Upper lobe of left lung (tissue), 6 donors: Measurements from ENCODE around the gene NBDY. TPM values are rescaled to one million over a fixed set of nuclear protein-coding genes. Genes with fewer than 3 reads are reported as not detected.

ENCODE experiments used
- ATAC-seq, 2 donors: fragments of 200-7000 bp; cut with Tn5 transposase; one replicate each; pipeline ENCODE4 v1.9.1; 2022; ENCODE audit warnings: mild to moderate bottlenecking in 2 of 2, moderate library complexity in 2 of 2; ENCODE audit not compliant: low FRiP score in 2 of 2
- DNase-seq, 2 donors: peaks; one replicate each; pipeline ENCODE4 v3.0.0-alpha.2; 2019 to 2020
- H3K27ac ChIP-seq, 4 donors: fragments of 200-600 bp; sonication (generic); one replicate each; pipeline ENCODE4 v1.5.1; 2016 to 2019
- H3K27me3 ChIP-seq, 4 donors: fragments of 200-600 bp; sonication (generic); one replicate each; pipeline ENCODE4 v1.5.1; 2017 to 2019
- H3K36me3 ChIP-seq, 4 donors: fragments of 200-600 bp; sonication (generic); one replicate each; pipeline ENCODE4 v1.5.1; 2016 to 2019
- H3K4me1 ChIP-seq, 4 donors: fragments of 200-600 bp; sonication (generic); one replicate each; pipeline ENCODE4 v1.5.1; 2018 to 2019
- H3K4me3 ChIP-seq, 4 donors: fragments of 200-600 bp; sonication (generic); one replicate each; pipeline ENCODE4 v1.5.1; 2017 to 2019; ENCODE audit warnings: mild to moderate bottlenecking in 2 of 4, moderate library complexity in 1 of 4
- H3K9me3 ChIP-seq, 4 donors: fragments of 200-600 bp; sonication (generic); one replicate each; pipeline ENCODE4 v1.5.1; 2018 to 2019
- EP300 ChIP-seq, 4 donors: sonication (generic); formaldehyde crosslinking; IDR thresholded peaks; one replicate each; pipeline ENCODE4 v1.5.1; 2017; ENCODE audit warnings: antibody characterized with exemption in 4 of 4, control low read depth in 2 of 4
- POLR2A ChIP-seq, 4 donors: fragments of 450-650 bp; IDR thresholded peaks; one replicate each; pipeline ENCODE4 v1.5.1; 2016 to 2017; ENCODE audit warnings: antibody characterized with exemption in 4 of 4, mild to moderate bottlenecking in 2 of 4
- POLR2AphosphoS5 ChIP-seq, 2 donors: sonication (generic); formaldehyde crosslinking; IDR thresholded peaks; one replicate each; pipeline ENCODE4 v1.5.1; 2017; ENCODE audit warnings: antibody characterized with exemption in 2 of 2
- WGBS, 2 donors: methylation state at CpG; one replicate each; pipeline ENCODE4 v1.1.5; 2017 to 2018; 5-methylcytosine and 5-hydroxymethylcytosine counted together
- total RNA-seq, 6 donors: library from RNA; depleted of rRNA in 4 of 6; stranded (reverse); fragments of >200 nt in 4 of 6; gene quantifications; one replicate each; pipeline versions ENCODE4 v1.1.0 to v1.2.1, GENCODE V29; 2016 to 2021
- TF ChIP-seq, protein P1 (sequence below), 6 experiments: fragments of 450-650 bp in 4 of 6; fragments of 200-600 bp in 2 of 6; sonication (generic) in 2 of 6; IDR thresholded peaks; one replicate each; pipeline ENCODE4 v1.5.1; 2016 to 2019; ENCODE audit warnings: antibody characterized with exemption in 6 of 6
- donor health status: DM: no; HTN: no; CAD: no; lungs with moderate emphysema.
- donor health status: DM: no; HTN: yes; CAD: no; lungs with severe emphysema.

NBDY gene
- total RNA-seq, 6 donors from 2014 or later, result 9.4 to 34.2 (median 14.4) TPM

DNA sequence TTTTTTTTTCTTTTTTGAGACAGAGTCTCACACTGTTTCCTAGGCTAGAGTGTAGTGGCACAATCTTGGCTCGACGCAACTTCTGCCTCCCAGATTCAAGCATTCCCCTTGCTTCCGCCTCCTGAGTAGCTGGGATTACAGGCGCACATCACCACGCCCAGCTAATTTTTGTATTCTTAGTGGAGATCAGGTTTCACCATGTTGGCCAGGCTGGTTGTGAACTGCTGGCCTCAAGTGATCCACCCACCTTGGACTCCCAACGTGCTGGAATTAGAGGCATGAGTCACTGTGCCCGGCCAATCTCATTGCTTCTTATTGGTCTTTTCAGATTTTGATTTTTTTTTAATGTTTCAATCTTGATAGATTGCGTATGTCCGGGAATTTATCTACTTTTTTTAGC is 124.4 kb downstream of the NBDY start:
- DNase-seq (no peak), ATAC-seq (no peak)
- H3K27ac ChIP-seq, result no peak overlapping the region
- TF ChIP-seq EP300 (IDR thresholded peaks at IDR 0.05) (no peak), POLR2AphosphoS5 (IDR thresholded peaks at IDR 0.05) (no peak)
- TF ChIP-seq, protein P1, sequence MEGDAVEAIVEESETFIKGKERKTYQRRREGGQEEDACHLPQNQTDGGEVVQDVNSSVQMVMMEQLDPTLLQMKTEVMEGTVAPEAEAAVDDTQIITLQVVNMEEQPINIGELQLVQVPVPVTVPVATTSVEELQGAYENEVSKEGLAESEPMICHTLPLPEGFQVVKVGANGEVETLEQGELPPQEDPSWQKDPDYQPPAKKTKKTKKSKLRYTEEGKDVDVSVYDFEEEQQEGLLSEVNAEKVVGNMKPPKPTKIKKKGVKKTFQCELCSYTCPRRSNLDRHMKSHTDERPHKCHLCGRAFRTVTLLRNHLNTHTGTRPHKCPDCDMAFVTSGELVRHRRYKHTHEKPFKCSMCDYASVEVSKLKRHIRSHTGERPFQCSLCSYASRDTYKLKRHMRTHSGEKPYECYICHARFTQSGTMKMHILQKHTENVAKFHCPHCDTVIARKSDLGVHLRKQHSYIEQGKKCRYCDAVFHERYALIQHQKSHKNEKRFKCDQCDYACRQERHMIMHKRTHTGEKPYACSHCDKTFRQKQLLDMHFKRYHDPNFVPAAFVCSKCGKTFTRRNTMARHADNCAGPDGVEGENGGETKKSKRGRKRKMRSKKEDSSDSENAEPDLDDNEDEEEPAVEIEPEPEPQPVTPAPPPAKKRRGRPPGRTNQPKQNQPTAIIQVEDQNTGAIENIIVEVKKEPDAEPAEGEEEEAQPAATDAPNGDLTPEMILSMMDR (IDR thresholded peaks at IDR 0.05), result no peak
- H3K4me3 ChIP-seq, result no peak overlapping the region
- 76 to 87% methylated on average over 9 of the region's 9 CpGs for WGBS, 2 donors
- H3K4me1 ChIP-seq, result no peaks in the 10 kb centered on the region
- no peaks in the 10 kb centered on the region for H3K9me3 ChIP-seq
- H3K36me3 ChIP-seq, result no peaks in the 10 kb centered on the region
- no peaks in the 10 kb centered on the region for H3K27me3 ChIP-seq

DNA sequence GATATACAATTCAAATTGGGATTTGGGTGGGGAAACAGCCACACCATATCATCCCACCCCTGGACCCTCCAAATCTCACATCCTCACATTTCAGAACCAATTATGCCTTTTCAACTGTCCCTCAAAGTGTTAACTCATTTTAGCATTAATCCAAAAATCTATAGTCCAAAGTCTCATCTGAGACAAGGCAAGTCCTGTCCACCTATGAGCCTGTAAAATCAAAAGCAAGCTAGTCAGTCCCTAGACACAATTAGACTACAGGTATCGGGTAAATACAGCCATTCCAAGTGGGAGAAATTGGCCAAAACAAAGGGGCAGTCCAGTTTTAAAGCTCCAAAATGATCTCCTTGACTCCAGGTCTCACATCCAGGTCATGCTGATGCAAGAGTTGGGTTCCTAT is 128.0 kb downstream of the NBDY start:
- H3K4me3 ChIP-seq, result no peak overlapping the region
- no peak for ATAC-seq
- H3K27me3 ChIP-seq, result no peaks in the 10 kb centered on the region
- no peak for DNase-seq
- WGBS, 2 donors, result 88 to 90% methylated on average over 1 of the region's 1 CpG
- TF ChIP-seq EP300 (IDR thresholded peaks at IDR 0.05) (no peak), POLR2A (IDR thresholded peaks at IDR 0.05) (no peak), POLR2AphosphoS5 (IDR thresholded peaks at IDR 0.05) (no peak)
- TF ChIP-seq, protein P1 (IDR thresholded peaks at IDR 0.05), result no peak
- no peak overlapping the region for H3K27ac ChIP-seq
- H3K4me1 ChIP-seq, result no peaks in the 10 kb centered on the region
- no peaks in the 10 kb centered on the region for H3K36me3 ChIP-seq
- no peaks in the 10 kb centered on the region for H3K9me3 ChIP-seq

DNA sequence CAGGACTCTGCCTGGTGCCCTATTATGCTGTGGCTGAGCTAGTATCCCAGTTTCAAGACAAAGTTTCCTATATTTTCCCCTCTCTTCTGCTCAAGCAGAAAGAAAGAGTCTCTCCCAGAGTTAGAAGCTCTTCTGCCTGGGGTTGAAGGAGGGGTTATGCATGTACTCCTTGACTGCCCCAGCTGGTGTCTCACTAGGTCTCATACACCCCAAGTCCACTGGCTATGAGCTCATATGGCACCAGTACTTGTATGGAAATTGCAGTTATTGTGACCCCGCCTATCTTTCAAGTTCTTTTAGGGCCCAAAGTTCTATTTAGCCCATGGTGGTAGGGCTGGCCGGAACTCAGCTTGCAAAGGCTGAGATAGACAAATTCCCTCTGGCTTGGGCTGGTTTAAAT is 131.8 kb downstream of the NBDY start:
- no peaks in the 10 kb centered on the region for H3K27me3 ChIP-seq
- H3K9me3 ChIP-seq, result no peaks in the 10 kb centered on the region
- 93% methylated on average over 2 of the region's 2 CpGs; no CpG with 5 or more reads in 1 of the 2 donors for WGBS, 2 donors
- no peak overlapping the region for H3K4me3 ChIP-seq
- no peak overlapping the region for H3K27ac ChIP-seq
- no peaks in the 10 kb centered on the region for H3K4me1 ChIP-seq
- no peaks in the 10 kb centered on the region for H3K36me3 ChIP-seq
- DNase-seq (no peak), ATAC-seq (no peak)
- no peak for TF ChIP-seq POLR2A (IDR thresholded peaks at IDR 0.05)
- no peak for TF ChIP-seq POLR2AphosphoS5 (IDR thresholded peaks at IDR 0.05)
- no peak for TF ChIP-seq EP300 (IDR thresholded peaks at IDR 0.05)
- TF ChIP-seq, protein P1 (IDR thresholded peaks at IDR 0.05), result no peak

Other genes with a start within 250 kb of the NBDY start
- 10 to 100 TPM; 19.8 to 31.2 (median 27.0) TPM for gene UBQLN2, start 165.6 kb upstream of the NBDY start, total RNA-seq